HuH-7 (cell line): Measurements from ENCODE around the gene XKR3.
"Not testable (repeated sequence)": the region's sequence is repeated elsewhere in the genome, so short reads cannot be mapped to it uniquely, and the experiment has no call there.

Experiments used
- DNase-seq: peaks from one replicate; pipeline ENCODE4 v3.0.0; 2011; ENCODE audit warnings: low spot score

The XKR3 gene

DNA sequence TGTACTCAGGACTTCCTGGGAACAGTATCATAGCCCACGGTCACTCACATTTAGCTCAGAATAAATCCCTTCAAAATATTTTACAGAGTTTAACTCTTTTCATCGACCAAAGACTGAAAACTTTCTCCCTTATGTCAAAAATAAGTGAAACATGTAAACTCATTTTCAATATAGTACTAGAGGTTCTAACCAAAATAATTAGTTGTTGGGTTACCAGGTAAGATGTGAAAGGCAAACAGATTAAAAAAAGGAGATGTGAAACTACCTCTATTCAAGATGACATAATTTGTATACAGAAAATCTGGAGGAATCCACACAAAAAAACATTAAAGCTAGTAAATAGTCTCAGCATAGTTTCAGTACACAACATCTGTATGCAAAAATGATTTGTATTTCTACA lies 20.3 kb downstream of the XKR3 start:
- DNase-seq: no peak

- no peak for DNase-seq
Observed at GRCh38 chr22:16803255-16803917, 21.8 kb downstream of the XKR3 start.

GRCh38 chr22:16801571-16801970 lies 23.6 kb downstream of the XKR3 start:
- DNase-seq: no peak

GRCh38 chr22:16801088-16801487 lies 24.1 kb downstream of the XKR3 start:
- DNase-seq: no peak

- no peak for DNase-seq
Observed at GRCh38 chr22:16800358-16800757, 24.9 kb downstream of the XKR3 start.

DNA sequence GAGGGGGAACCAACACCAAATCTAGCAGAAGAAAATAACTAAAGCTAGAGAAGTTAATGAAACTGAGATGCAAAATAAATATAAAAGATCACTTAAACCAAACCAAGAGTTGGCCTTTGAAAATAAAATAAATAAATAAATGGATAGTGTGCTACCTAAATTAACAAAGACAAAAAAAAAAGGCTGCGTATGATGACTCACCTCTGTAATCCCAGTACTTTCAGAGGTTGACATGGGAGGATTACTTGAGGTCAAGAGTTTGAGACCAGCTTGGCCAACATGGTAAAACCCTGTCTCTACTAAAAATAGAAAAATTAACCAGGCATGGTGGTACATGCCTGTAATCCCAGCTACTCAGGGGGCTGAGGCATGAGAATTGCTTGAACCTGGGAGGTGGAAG lies 29.7 kb downstream of the XKR3 start:
- not testable (repeated sequence) for DNase-seq

GRCh38 chr22:16793831-16794230 lies 31.4 kb downstream of the XKR3 start:
- DNase-seq: no peak

- DNase-seq: no peak
Observed at GRCh38 chr22:16789860-16790493, 35.2 kb downstream of the XKR3 start.

DNA sequence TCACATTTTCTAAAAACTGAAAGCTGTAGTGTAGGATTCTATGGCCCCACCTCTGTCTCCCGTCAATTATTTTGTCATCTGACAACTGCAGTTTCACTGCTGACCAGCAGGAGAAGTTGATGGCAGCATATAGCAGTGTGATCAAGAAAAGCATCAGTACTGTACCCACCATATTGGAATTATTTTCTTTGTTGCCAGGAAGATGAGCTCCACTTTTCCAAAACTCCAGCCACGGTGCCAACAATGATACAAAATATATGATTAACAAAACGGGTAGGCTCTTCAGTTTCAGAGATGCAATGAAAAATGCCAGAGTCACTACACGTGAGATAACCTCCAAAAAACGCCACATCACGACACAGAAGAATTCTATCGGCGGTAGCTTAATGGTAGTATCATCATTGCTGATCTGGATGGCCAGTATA lies 41.3 kb downstream of the XKR3 start:
- peak; percentile 4 for DNase-seq

- no peak for DNase-seq
Observed at GRCh38 chr22:16783453-16783852, 41.8 kb downstream of the XKR3 start.

DNA sequence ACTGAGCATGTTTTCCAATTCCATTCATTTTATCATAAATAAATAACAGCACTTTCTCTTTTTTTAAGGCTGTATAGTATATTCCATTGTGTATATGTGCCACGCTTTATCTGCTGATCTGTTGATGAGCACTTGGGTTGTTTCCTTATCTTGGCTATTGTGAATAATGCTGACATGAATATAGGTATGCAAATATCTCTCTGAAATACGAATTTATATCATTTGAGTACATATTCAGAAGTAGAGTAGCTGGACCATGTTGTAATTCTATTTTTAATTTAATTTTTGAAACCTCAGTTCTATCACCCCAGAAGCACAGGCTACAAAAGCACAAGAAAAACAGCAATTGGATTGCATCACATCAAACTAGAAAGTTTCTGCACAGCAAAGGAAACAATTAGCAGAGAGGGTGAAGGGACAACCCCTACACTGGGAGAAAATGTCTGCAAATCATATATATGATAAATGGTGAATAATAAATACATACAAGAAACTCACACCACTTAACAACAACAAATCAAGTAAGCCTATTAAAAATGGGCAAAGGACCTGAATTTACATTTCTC lies 43.4 kb downstream of the XKR3 start:
- DNase-seq: no peak

DNA sequence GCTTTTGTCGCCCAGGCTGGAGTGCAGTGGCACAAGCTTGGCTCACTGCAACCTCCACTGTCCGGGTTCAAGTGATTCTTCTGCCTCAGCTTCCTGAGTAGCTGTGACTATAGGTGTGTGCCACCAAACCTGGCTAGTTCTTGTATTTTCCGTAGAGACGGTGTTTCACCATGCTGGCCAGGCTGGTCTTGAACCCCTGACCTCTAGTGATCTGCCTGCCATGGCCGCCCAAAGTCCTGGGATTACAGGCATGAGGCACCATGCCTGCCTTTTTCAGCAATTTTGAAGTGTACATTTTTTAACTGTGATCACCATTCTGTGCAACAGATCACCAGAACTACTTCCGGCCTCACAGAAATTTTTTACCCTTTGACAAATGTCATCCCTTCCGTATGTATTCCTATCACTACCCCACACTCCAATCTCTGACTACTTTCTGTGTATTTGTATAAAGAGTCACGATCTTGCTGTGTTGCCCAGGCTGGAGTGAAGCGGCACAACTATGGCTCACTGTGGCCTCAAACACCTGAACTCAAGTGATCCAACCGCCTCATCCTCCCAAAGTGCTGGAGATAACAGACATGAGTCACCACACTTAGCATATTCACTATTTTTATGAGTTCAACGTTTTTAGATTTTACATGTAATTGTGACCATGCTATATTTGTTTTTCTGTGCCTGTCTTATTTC lies 44.0 kb downstream of the XKR3 start:
- no peak for DNase-seq

- no peak for DNase-seq
Observed at GRCh38 chr22:16777284-16777924, 47.8 kb downstream of the XKR3 start.

GRCh38 chr22:16776080-16776479 lies 49.1 kb downstream of the XKR3 start:
- DNase-seq: no peak

DNA sequence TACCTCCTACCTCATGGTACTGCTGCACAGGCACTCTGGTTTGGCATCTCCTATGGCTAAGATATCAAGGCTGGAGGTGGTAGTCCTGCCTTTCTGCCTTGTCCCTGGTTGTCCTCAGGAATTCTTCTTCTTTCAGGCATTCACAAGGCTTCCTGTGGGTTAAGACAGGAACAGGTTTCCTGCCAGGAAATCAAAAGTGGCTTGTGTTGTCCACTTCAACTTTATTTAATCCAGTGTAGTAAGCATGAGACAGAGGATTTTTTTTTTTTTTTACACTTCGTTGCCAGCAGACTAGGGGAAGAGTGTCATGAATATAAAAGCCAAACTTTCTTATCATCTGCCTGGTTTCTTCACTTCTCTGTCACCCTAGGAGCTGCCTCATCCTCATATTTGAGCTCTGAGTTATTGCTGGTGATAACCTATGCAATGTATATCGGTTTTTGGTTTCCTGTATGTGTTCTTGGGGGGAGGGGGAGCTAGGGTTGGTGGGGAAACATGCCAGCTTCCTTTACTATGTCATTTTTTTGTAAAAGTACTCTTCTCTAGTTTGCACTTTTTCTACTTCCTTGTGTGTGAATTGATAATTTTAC lies 50.2 kb downstream of the XKR3 start:
- DNase-seq: no peak

DNA sequence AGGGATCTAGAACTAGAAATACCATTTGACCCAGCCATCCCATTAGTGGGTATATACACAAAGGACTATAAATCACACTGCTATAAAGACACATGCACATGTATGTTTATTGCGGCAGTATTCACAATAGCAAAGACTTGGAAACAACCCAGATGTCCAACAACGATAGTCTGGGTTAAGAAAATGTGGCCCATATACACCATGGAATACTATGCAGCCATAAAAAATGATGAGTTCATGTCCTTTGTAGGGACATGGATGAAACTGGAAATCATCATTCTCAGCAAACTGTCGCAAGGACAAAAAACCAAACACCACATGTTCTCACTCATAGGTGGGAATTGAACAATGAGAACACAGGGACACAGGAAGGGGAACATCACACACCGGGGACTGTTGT lies 53.6 kb downstream of the XKR3 start:
- not testable (repeated sequence) for DNase-seq

- DNase-seq: not testable (repeated sequence)
Observed at GRCh38 chr22:16767927-16768326, 57.3 kb downstream of the XKR3 start.

- DNase-seq: not testable (repeated sequence)
Observed at GRCh38 chr22:16762224-16762623, 63.0 kb downstream of the XKR3 start.

DNA sequence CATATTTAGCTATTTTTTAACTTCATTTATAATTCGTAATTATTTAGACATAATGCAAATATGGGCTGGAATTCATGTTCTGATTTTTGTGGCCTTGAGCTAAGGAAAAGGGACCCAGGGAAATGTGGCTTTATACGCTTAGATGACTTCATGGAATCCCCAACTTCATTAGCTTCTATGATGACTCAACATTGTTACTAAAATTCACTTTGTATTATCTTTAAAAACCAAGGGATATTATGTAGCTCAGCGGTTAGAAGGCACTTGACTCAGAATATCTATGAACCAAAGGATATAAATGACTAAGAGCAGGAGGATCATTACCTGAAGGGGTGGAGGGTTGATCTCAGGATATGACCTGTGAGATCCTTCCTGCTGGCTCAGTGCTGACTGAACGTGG lies 64.8 kb downstream of the XKR3 start:
- not testable (repeated sequence) for DNase-seq

- DNase-seq: not testable (repeated sequence)
Observed at GRCh38 chr22:16749282-16749681, 75.9 kb downstream of the XKR3 start.

GRCh38 chr22:16748160-16748929 lies 76.9 kb downstream of the XKR3 start:
- DNase-seq: not testable (repeated sequence)
